Parathyroid adenoma (tissue), 2 donors: ENCODE measurements around the gene OR2A1.
"Not testable (repeated sequence)": the region's sequence is repeated elsewhere in the genome, so short reads cannot be mapped to it uniquely, and the experiment has no call there.

Experiments used
- H2AFZ ChIP-seq: fragments of 300-600 bp; sonication (generic); one replicate; pipeline ENCODE4 v1.7.0; 2017; ENCODE audit warnings: antibody characterized with exemption, mild to moderate bottlenecking
- H3K27ac ChIP-seq: fragments of 300-600 bp; sonication (generic); one replicate; pipeline ENCODE4 v1.7.0; 2017
- H3K27me3 ChIP-seq: fragments of 300-600 bp; sonication (generic); one replicate; pipeline ENCODE4 v1.7.0; 2017; ENCODE audit warnings: low read length; ENCODE audit not compliant: control insufficient read depth, insufficient read depth
- H3K36me3 ChIP-seq: fragments of 300-600 bp; sonication (generic); one replicate; pipeline ENCODE4 v1.7.0; 2017; ENCODE audit warnings: low read length; ENCODE audit not compliant: control insufficient read depth, insufficient read depth
- H3K4me1 ChIP-seq: fragments of 300-600 bp; sonication (generic); one replicate; pipeline ENCODE4 v1.7.0; 2017; ENCODE audit warnings: control low read depth
- H3K4me2 ChIP-seq: fragments of 300-600 bp; sonication (generic); one replicate; pipeline ENCODE4 v1.7.0; 2017; ENCODE audit warnings: low read length
- H3K4me3 ChIP-seq: fragments of 300-600 bp; sonication (generic); one replicate; pipeline ENCODE4 v1.7.0; 2017; ENCODE audit warnings: low read depth, low read length
- H3K79me2 ChIP-seq: fragments of 300-600 bp; sonication (generic); one replicate; pipeline ENCODE4 v1.7.0; 2017; ENCODE audit warnings: control low read depth
- H3K9ac ChIP-seq: fragments of 300-600 bp; sonication (generic); one replicate; pipeline ENCODE4 v1.7.0; 2017; ENCODE audit warnings: mild to moderate bottlenecking
- H3K9me3 ChIP-seq: fragments of 300-600 bp; sonication (generic); one replicate; pipeline ENCODE4 v1.7.0; 2017; ENCODE audit warnings: low read length; ENCODE audit not compliant: control insufficient read depth
- donor health status: primary hyperparathyroidism.

OR2A1 gene

GRCh38 chr7:144311872-144312469 lies at the start of gene OR2A1:
Gene OR2A1, plus strand, starts transcription at chr7:144312419. Its CDS starts 5,706 bp downstream, at chr7:144318125.
- not testable (repeated sequence) for H3K9me3 ChIP-seq, H3K4me3 ChIP-seq, H3K9ac ChIP-seq, H3K27me3 ChIP-seq, H3K27ac ChIP-seq, H2AFZ ChIP-seq, H3K4me2 ChIP-seq, H3K36me3 ChIP-seq, H3K4me1 ChIP-seq, H3K79me2 ChIP-seq

DNA sequence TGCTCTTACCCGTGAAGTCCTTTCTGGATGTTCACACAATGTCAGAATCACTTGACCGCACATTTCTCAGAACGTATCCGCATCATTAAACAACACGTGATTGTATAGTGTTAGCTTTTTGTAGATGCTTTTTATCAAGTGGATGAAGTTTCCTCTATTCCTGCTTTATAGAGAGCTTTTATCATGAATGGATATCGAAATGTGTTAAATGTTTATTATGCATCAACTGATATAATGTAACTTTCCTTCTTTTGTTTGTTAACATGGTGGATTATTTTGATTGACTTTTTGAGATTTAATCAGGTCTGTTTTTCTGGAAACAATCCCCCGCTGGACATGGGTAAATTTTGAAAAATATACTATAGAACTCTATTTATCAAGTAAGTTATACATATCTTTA lies 47.5 kb upstream of the OR2A1 start, which contains the start of gene OR2A7:
TSS of gene OR2A7 (minus strand) at position 101 of the 400 bp plus-strand sequence. CDS start 5,164 bp downstream, outside the sequence.
- not testable (repeated sequence) for H3K4me1 ChIP-seq, H3K79me2 ChIP-seq, H3K9me3 ChIP-seq, H2AFZ ChIP-seq, H3K4me3 ChIP-seq, H3K4me2 ChIP-seq, H3K9ac ChIP-seq, H3K27me3 ChIP-seq, H3K36me3 ChIP-seq, H3K27ac ChIP-seq

DNA sequence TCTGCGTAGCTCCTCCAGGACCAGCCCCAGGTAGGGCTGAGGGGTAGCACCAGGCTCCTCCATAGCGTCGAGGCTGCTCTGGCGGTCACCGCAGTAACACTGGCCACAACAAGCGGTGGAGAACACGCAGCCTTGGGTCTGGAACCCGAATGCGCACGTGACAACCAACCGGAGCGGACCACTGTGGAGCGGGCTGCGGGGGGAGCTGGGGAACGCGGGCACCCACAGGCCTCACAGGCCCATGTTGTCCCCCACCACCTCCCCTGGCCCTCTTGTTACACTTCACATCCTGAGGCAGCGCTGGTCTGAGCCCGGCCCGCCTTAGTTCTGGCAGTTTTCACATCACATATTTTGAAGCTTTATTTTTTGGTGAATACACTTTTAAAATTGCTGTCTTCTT lies 43.0 kb upstream of the OR2A1 start, which contains the start of gene CTAGE8:
TSS of gene CTAGE8 (minus strand) at position 101 of the 400 bp plus-strand sequence. CDS start at position 63, 38 bp downstream.
- H3K4me1 ChIP-seq = not testable (repeated sequence)

GRCh38 chr7:144275281-144275680 lies 36.9 kb upstream of the OR2A1 start:
- H3K4me1 ChIP-seq, H3K27me3 ChIP-seq, H3K4me2 ChIP-seq, H3K36me3 ChIP-seq, H3K4me3 ChIP-seq, H3K9me3 ChIP-seq, H3K27ac ChIP-seq, H2AFZ ChIP-seq, H3K9ac ChIP-seq, H3K79me2 ChIP-seq: not testable (repeated sequence)

More for the DNA sequence above, 43.0 kb upstream of the OR2A1 start, which contains the start of gene CTAGE8:
- H3K4me2 ChIP-seq, H3K9ac ChIP-seq, H3K36me3 ChIP-seq, H2AFZ ChIP-seq, H3K4me3 ChIP-seq, H3K27ac ChIP-seq, H3K9me3 ChIP-seq, H3K79me2 ChIP-seq, H3K27me3 ChIP-seq: not testable (repeated sequence)

DNA sequence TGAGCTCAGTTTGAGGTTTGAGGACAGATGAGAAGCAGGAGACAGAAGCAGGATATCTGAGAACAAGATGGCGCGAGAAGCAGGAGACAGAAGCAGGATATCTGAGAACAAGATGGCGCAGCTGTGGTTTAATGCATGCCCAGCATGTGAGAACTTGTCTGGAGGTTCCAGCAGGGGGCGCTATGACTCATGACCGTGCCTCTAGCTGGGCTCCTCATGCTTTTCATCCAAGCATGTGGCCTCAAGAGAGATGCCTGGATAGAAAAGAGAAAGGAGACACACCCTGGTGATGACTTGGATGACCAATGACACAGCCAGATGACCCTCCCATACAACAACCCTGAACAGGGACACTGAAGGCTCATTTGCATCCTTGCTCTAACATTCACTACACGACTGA lies 32.2 kb upstream of the OR2A1 start:
- not testable (repeated sequence) for H3K36me3 ChIP-seq, H3K27me3 ChIP-seq, H3K4me2 ChIP-seq, H3K9me3 ChIP-seq, H3K4me1 ChIP-seq, H3K27ac ChIP-seq, H2AFZ ChIP-seq, H3K9ac ChIP-seq, H3K79me2 ChIP-seq, H3K4me3 ChIP-seq

GRCh38 chr7:144281981-144282380 lies 30.2 kb upstream of the OR2A1 start:
- not testable (repeated sequence) for H3K4me2 ChIP-seq, H3K9me3 ChIP-seq, H3K9ac ChIP-seq, H3K4me1 ChIP-seq, H2AFZ ChIP-seq, H3K27me3 ChIP-seq, H3K79me2 ChIP-seq, H3K27ac ChIP-seq, H3K4me3 ChIP-seq, H3K36me3 ChIP-seq

DNA sequence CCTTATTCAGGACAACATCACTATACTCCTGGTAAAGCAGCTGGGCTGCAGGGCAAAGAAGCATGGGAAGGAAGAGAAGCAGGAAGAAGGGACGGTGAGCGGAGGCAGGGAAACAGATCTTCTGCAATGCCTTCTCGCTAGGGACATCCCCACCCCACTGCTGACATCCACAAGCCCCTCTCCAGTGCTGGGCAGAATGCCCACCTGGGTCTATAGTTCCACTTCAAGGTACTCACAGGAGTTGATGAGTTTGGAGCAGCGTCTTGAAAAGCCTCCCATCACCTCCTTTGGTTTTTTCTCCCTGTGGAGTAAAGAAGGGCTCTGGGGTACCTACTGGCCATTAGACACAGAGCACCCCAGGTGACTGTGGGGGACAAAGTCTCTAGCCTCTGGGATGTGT lies 29.7 kb upstream of the OR2A1 start:
- not testable (repeated sequence) for H3K4me2 ChIP-seq, H3K27me3 ChIP-seq, H3K4me1 ChIP-seq, H3K27ac ChIP-seq, H3K9ac ChIP-seq, H3K36me3 ChIP-seq, H3K9me3 ChIP-seq, H3K79me2 ChIP-seq, H2AFZ ChIP-seq, H3K4me3 ChIP-seq

DNA sequence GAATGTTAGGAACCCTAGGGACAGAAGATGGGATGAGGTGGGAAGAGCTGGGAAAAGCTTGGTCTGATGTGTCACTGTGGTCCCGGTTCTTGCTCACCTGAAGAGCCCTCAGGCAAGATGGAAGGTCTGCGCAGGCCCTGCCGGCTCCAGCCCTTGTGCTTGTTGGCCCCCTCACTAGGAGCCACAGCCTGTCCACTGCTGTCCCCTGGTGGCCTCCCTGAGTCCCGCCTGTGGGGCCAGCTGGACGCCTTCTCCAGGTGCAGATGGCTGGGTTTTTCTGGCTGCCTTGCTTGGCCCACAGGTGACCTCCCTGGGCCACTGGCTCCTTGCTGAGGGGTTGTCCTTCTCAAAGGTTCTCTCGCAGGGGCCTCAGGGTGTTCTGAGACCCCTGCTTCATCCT lies 28.5 kb upstream of the OR2A1 start:
- H3K27me3 ChIP-seq, H3K4me2 ChIP-seq, H3K4me3 ChIP-seq, H3K9ac ChIP-seq, H3K36me3 ChIP-seq, H3K79me2 ChIP-seq, H3K9me3 ChIP-seq, H3K27ac ChIP-seq, H2AFZ ChIP-seq, H3K4me1 ChIP-seq: not testable (repeated sequence)

DNA sequence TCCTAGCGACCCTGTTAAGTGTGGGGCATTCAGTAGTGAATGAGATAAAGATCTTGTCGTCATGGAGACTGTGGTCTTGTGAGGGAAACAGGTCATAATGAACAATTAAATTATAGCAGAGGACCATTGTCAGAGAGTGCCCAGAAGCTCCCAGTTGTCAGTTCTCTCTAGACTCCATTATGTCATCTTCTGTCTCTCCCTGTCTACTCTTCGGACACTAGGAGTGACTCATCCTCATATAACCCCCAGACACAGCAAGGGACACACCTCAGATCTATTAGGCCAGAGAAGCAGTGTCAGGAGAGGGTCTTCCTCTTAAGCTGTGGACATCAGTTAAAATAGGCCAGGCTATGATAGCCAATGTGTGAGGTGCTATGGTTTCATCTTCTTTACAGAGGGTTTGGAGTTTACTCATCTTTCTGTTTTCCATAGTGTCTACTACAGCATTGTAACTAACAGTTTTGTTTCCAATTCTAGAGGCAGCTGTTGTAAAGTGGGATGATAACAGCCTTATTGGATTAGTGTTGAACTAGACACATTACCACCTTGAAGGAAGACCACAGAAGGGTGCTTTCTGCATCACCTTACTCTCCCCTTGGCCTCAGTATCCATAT lies 24.9 kb upstream of the OR2A1 start:
- not testable (repeated sequence) for H3K9ac ChIP-seq, H3K79me2 ChIP-seq, H3K9me3 ChIP-seq, H3K36me3 ChIP-seq, H3K27ac ChIP-seq, H2AFZ ChIP-seq, H3K27me3 ChIP-seq, H3K4me3 ChIP-seq, H3K4me1 ChIP-seq, H3K4me2 ChIP-seq

DNA sequence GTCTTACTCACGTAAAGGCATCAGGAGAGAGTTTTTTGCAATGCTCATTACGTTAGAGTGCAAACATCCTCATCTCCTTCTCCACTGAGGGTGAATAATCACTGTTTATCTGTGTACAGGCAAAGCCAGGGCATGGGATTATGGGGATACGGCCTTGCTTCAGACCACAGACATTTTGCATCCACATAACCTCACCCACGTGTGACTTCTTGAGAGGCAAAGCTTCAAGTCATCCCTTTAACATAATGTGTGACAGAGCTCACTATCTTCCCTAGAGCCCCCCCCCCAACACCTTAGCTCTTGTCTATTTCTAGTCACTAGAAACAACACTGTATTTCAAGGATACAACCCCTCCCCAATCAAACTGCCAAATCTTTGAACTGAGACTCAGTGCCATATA lies 20.6 kb upstream of the OR2A1 start:
- not testable (repeated sequence) for H3K27me3 ChIP-seq, H3K36me3 ChIP-seq, H3K9ac ChIP-seq, H3K4me3 ChIP-seq, H2AFZ ChIP-seq, H3K9me3 ChIP-seq, H3K4me1 ChIP-seq, H3K4me2 ChIP-seq, H3K27ac ChIP-seq, H3K79me2 ChIP-seq

DNA sequence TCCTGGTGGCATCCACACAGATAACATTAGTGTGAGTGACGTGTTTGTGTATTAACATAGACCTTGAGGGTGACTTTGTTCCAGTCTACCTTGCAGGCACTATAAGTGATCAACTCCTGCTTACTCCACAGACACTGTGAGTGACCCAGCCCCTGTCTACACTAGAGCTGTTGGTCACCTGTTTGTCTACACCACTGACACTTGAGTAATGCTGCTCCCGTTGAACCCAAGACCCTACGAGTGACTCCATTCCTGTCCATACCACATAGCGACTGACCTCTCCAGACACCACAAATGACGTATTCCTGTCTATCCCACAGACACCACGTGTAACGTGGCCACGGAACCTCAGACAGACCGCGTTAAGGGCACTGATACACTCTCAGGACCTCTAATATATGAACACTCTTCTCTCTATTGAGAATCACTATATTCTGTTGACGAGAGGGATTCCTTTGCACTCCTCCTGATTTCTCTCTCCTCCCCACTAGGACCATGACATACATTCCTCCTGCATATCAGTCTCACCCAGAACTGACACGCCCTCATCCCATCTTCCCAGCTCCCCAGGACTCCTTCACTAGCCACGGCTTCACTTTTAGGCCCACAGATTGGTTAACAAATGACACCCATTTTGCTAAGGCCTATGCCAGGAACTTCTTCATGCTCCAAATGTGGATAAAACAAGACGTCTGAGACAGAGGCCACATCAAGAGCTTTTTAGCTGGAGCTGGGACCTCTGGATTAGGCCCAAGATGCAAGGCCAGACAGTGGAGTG lies 19.6 kb upstream of the OR2A1 start:
- H3K79me2 ChIP-seq, H3K4me3 ChIP-seq, H3K9ac ChIP-seq, H3K4me1 ChIP-seq, H3K9me3 ChIP-seq, H3K36me3 ChIP-seq, H3K4me2 ChIP-seq, H3K27me3 ChIP-seq: not testable (repeated sequence)
- Histone ChIP-seq H3K27ac (peak overlapping the region; percentile 33), H2AFZ (peak overlapping the region; percentile 13)
